ENCODE results near the gene PRDM11.

PRDM11 gene

DNA sequence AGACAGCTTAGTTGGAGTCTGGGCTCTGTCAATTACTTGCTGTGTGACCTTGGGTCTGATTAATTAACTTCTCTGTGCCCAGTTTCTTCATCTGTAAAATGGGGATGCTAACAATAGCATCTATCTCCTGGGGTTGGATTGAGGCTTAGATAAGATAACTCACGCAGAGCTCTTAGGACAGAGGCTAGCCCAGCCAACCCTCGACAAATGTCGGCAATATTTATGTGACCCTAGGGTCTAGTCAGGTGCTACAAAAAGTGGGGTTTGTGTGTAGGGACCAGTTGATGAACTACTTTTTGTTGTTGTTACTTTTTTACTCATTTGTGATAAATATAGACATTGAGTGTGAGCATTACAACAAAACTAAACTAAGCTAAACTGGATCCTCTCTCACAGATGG is 117.3 kb downstream of the PRDM11 start:
- DNase-seq (ENCODE audit: low spot score), result no peak

DNA sequence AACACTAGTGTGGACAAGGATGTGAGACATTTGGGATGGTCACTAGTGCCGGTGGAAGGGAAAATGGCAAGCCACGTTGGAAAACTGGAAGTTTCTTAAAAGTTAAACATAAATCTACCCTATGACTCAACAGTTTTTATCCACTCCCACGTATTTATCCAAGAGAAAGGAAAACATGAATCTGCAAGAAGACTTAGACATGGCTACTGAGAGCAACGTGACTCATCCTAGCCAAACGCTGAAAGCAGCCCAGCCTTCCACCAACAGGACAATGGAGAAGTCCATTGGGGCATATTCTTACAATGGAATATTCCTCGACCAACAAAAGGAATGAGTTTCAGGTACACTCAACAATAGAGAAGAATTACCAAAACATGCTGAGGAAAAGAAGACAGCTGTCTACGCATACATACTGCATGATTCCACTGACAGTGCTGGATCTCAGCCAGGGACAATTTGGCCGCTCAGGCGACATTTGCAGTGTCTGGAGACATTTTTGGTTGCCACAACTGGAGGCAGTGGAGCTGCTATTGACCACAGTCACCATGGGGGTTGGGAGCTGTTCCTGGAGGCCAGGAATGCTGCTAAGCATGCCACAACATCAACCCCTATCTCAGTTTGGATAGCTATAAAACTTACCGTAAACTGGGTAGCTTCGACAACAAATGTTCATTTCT is 118.5 kb downstream of the PRDM11 start:
- DNase-seq (ENCODE audit: low spot score), result no peak

DNA sequence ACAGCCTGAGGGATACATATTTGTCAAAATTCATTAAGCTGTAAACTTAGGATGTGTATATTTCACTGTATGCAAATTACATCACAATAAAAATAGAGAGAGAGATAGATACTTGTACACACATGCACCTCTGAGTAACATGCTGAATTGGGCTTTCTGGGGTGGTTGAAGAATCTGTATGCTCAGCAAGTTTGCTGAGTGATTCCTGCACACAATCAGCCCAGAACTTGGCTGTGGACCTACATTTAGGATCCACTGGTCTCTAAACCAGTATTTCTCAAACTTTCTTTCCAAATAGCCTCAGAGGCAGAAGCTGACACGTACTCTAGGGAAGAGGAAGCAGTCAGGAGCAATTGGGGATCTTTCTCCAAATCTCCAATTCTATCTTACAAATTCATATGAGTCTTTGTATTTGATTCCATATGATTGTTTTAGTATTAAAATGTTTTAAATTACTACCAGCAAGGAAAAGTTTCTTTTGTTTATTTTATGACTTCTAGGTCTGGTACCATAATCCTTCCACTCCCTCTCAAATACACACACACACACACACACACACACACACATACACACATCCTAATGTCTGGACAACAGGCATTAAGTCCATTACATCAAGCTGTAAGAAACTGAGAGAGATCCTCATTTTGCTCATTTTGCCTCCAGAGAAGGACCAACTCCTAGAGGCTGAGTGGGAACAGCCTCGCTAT is 119.7 kb downstream of the PRDM11 start:
- DNase-seq (ENCODE audit: low spot score), result no peak

DNA sequence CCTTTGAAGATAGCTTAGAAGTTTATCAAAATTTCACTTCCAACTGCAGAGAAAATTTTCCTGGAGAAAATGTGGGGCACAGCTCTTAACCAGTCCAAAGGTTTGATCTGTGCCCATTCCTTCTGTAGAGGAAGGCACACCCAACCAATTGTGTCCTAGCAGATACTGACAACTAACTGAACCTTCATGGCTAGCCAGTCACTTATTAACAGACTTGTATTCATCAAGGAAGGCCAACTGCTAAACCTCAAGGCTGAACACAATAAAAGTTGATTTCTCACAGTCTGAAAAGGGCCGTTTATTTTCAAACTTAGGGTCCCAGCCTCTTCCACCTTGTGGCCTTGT is 120.2 kb downstream of the PRDM11 start:
- no peak for DNase-seq (ENCODE audit: low spot score)

DNA sequence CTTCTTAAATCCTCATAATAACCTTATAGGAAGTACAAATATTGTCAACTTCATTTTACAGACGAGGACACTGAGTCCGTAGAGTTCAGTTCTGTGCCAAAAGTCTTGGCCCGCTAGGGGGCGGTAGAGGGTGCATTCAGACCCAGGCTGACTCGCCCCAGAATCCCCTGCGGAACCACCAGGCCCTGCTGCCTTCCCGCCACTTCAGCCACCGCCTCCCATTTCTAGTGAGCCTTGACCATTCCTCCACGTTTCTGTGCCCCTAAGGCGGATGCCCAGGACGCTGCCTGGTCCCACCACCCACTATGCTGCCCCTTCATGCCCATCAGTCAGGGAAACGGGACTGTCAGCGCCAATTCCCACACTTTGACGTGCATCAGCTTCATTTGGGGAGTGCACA is 120.6 kb downstream of the PRDM11 start:
- peak; percentile 44 for DNase-seq (ENCODE audit: low spot score)

DNA sequence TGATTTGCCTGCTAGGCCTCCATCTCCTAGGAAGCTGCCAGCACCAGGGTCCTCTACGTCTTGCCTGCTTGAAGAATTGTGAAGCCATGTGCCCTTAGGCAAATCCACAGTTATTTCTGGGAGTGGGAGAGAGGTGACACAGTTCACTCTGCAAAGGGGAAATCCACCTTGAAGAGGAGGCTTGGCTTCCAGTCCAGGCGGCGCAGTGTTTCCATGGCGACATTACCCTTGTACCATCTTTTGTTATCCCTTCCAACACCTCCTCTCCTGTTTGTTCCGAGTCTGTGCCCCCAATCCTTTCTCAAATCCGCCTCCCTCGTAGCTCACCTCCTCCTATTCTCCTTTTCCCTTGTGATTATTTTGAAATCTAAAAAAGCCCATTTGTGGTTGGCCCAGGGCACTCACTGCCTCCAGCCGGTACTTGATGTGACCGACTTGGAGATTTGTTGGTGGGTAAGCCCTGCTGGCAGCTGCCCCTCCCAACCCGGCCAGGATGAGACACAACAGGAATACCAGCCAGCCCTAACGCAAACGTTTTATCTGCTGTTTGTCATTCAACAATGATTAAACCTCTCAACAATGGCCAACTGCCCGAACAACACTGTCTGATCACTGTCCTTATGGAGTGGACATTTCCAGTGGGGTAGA is 121.3 kb downstream of the PRDM11 start:
- DNase-seq (ENCODE audit: low spot score), result no peak

DNA sequence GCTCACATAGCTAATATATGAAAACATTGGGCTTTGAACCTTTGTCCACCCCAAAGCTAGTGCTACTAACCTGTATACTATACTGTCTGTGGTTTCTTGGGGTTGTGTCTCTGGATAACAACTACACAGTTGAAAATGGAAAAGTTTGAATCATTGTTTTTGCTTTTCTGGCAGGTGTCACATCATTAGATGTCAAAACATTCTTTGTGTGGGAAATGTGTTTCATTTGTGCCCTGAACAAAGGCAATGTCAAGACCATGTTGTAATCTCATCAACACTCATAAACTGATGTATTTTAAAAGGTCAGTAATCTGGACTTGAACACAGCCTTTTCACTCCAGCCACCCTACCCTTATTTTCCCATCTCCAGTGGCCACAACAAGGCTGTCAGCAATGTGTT is 123.2 kb downstream of the PRDM11 start:
- DNase-seq (ENCODE audit: low spot score), result no peak

DNA sequence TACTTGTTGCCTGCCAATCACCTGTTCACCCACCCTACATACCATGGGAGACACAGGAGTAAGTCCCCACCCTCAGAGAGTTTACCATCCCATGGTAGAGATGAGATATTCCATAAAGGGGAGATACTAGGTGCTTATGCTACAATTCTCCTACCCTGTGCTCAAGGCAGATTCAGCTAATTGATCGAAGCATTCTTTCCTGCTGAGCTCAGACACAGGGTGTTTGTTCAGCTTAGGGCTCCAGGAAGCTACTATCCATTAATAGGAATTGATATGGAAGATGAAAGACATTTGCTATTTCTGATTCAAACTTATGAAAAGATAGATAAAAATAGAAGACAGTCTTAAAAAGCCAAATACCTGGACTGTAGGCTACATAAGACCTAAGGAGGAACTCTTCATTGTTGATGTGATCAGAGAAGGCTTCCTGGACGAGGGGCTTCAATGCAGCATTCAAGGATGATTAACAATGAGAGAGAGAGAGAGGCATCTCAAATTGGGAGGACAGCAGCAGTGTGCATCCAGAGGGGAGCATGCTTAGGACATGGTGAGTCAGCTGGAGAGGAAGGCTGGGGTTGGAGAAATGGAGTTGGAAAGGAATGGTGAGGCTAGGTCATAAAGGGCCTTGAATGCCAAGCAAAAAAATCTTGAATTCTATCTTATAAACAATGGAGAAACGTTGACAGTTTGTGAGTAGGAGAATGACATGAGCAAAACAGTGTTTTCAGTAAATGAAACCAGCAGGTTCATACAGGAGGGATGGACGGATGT is 124.7 kb downstream of the PRDM11 start:
- DNase-seq (ENCODE audit: low spot score), result no peak

DNA sequence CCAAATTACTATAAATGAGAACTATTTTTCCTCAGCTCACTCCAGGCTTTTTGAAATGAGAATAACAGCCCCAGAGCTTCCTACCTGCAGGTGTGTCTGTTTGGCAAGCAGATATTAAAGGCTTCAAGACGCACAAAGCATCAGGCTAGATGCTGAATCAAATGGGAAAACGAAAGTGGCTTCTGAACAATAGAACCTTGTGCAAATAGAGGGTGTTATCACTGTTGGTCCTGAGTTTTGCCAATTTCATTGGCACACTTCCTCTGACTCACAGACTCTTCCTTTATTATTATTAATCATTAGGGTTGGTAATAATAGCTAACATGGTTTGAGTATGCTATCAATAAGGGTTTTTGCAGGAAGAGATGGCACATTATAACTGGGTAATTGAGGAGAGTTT is 126.3 kb downstream of the PRDM11 start:
- DNase-seq (ENCODE audit: low spot score), result no peak

DNA sequence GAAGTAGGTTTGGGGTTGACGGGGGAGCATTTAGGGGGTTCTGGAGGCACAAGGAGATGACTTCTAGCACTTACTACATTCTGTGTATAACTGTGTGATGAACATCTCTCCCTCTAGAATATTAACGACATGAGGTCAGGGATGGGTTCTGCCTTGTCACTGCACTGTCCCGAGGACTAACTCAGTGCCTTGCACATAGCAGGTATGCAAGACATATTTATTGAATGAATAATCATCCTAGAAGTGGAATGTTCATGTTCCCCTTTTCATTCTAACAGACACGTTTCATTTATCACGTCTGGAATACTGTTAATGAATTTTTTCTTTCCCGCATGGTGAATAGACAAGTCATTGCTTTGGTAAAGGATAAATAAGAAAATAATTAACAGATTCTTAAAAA is 127.1 kb downstream of the PRDM11 start:
- no peak for DNase-seq (ENCODE audit: low spot score)

DNA sequence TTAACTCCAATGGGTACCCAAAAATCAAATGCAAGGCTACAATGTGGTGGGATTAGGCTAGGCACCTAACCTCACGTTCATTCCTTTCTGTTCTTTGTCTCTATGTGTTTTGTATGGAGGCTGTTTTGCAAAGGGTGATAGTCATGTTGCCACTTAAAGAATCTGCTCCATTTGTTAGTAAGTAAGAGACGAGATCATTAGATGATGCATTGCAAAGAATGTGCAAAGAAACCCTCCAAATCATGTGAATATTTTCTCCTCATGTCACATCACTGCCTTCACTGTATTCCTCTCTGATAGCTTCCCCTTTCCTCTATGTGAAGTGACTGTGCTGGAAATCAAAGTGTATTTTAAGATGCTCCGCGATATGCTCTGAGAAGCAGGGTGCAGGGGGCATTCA is 127.8 kb downstream of the PRDM11 start:
- no peak for DNase-seq (ENCODE audit: low spot score)

DNA sequence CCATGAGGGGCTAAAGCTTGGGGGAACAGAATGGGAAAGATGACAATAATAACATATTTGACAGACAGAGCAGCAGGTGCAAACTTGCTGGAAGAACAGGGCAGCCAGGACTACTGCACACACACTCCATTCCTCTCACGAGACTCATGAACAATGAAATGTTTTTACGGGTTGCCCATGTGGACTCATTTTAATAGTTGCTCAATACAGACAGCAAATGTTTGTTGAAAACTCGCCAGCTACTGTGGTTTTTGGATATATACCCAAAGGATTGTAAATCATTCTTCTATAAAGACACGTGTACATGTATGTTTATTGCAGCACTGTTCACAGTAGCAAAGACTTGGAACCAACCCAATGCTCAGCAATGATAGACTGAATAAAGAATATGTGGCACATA is 129.4 kb downstream of the PRDM11 start:
- no peak for DNase-seq (ENCODE audit: low spot score)

DNA sequence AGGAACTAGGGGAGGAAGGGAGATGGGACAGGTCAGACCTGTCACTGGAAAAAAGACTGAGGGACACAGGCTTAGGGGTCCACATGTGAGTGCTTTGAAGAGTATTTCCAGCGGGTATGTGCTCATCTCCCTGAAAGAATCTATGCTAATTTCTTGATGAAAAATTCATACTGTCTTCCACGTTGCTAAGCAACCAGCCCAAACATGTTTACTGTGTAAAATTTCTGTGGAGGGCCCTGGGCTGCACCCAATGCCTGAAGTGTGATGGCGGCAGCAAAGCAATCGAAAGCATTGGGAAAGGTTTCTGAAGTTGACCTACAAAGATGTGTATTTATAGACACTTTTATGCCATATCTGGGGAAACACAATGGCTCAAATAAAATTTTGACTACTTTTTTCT is 132.3 kb downstream of the PRDM11 start:
- DNase-seq (ENCODE audit: low spot score), result no peak

DNA sequence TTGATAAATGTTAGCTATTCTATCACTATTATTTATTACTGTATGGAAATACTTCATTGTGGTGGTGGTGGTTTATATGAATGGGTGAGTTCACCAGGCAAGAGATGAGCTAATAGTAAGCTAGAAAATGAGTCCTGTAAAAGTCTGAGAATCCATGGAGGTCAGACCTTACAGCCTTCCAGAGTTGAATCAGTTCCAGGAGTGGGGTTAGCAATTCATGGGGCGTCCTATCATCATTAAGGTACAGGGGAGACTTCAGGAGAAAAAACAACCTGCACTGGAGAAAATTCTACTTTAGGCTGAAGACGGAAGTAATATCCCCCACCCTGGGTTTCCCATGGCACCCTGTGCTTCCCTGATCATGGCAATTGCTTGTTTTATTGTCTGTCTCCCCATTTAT is 133.2 kb downstream of the PRDM11 start:
- DNase-seq (ENCODE audit: low spot score), result no peak

DNA sequence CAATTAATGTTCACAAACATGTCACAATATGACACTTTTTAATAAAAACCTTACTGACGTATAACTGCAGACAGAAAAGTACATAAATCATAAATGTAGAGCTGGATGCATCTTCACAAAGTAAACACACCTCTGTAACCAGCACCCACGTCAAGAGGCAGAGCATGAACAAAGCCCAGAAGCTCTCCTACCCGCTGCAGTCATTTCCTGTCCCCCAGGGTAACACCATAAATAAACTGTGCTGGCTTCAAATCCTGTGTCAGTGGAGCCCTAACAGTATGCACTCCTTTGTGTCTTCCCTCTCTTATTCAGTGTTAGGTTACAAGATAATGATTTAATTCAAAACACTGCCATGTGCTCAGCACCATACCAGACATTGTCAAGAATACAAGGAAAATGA is 134.0 kb downstream of the PRDM11 start:
- no peak for DNase-seq (ENCODE audit: low spot score)

DNA sequence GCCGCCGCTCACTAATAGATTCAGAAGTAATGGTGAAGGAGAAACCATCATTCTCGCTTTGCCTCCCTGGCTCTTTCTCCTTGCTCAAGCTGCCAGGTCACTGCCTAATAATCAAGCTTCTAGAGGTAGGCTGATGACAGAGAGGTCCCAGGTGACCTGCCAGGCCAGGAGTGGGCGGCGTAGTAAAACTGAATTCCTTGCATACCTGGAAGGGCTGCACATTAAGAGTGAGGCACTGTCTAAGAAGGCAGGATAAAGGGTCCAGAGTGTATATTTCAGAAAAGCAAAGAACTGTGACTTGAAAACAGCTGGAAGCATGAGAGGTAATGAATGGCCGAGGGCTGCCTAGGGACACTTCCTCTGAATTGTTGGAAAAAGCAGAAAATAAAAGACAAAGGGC is 135.6 kb downstream of the PRDM11 start:
- DNase-seq (ENCODE audit: low spot score), result no peak

All from germinal center (tissue), 1 donor.